Uterus (tissue), 2 donors: Measurements from ENCODE around the gene ANKRD33B.

Experiments
- POLR2A ChIP-seq, 2 donors: fragments of 450-650 bp; IDR thresholded peaks; one replicate each; pipeline ENCODE4 v1.6.1; 2016; ENCODE audit warnings: antibody characterized with exemption in 2 of 2, mild to moderate bottlenecking in 1 of 2, moderate library complexity in 1 of 2
- TF ChIP-seq, protein P1 (sequence below), 4 experiments: fragments of 200-600 bp in 2 of 4; fragments of 450-650 bp in 2 of 4; sonication (generic) in 2 of 4; IDR thresholded peaks; one replicate each; pipeline ENCODE4 v1.5.1; 2016 to 2019; ENCODE audit warnings: antibody characterized with exemption in 4 of 4, mild to moderate bottlenecking in 2 of 4, moderate library complexity in 1 of 4

DNA sequence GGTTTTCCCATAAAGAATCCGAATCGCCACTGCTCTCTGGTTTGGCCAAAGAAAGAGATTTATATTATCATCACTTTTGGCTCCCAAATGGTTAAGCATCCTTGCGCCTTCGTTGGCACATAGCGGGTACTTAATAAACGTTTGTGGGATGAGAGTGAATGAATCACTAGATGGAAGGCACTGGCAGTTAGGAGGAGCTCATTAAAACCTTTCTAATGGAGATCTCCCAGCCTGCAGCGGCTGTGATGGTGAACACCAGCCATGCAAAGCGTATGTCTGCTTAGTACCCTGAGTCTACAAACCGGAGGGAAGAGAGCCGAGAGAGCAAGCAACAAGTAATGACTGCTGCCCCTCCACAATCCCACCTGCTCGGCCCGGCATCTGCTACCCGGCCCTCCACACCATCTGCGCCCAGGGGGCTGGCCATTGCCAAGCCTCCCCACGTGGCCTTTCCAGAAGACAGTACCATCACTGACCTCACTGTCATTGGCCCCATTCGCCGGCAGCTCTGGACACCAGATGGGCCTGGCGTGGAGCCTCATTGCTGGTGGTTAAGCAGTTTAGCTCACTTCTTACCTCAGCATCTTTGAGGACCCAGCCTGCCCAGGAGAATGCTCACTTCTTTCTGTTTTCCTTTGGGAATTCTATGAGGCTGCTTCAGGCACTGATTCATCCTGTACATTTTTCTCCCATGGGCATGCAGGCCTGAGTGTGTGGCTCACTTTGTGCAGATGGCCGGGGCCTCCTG lies 39.3 kb upstream of the ANKRD33B start:
- no peak for TF ChIP-seq POLR2A (IDR thresholded peaks at IDR 0.05)
- TF ChIP-seq, protein P1, sequence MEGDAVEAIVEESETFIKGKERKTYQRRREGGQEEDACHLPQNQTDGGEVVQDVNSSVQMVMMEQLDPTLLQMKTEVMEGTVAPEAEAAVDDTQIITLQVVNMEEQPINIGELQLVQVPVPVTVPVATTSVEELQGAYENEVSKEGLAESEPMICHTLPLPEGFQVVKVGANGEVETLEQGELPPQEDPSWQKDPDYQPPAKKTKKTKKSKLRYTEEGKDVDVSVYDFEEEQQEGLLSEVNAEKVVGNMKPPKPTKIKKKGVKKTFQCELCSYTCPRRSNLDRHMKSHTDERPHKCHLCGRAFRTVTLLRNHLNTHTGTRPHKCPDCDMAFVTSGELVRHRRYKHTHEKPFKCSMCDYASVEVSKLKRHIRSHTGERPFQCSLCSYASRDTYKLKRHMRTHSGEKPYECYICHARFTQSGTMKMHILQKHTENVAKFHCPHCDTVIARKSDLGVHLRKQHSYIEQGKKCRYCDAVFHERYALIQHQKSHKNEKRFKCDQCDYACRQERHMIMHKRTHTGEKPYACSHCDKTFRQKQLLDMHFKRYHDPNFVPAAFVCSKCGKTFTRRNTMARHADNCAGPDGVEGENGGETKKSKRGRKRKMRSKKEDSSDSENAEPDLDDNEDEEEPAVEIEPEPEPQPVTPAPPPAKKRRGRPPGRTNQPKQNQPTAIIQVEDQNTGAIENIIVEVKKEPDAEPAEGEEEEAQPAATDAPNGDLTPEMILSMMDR (IDR thresholded peaks at IDR 0.05), result no peak
